Transverse colon (tissue), 4 donors: Measurements from ENCODE around the gene VSIG8. TPM values are rescaled to one million over a fixed set of nuclear protein-coding genes. Genes with fewer than 3 reads are reported as not detected.
"Not testable (repeated sequence)": the region's sequence is repeated elsewhere in the genome, so short reads cannot be mapped to it uniquely, and the experiment has no call there.

Experiments used
- DNase-seq: peaks from one replicate; pipeline ENCODE4 v3.0.0-alpha.2; 2019
- H3K27ac ChIP-seq, 4 donors: fragments of 200-600 bp; sonication (generic); 2 replicates each; pipeline ENCODE4 v1.5.1; 2016 to 2018; ENCODE audit warnings: inconsistent platforms in 4 of 4
- H3K27me3 ChIP-seq: fragments of 200-600 bp; sonication (generic); 2 replicates; pipeline ENCODE4 v1.5.1; 2017; ENCODE audit warnings: inconsistent platforms
- H3K36me3 ChIP-seq, 4 donors: fragments of 200-600 bp; sonication (generic); 2 replicates each; pipeline ENCODE4 v1.5.1; 2017 to 2019; ENCODE audit warnings: inconsistent platforms in 4 of 4
- H3K4me1 ChIP-seq, 4 donors: fragments of 200-600 bp; sonication (generic); 2 replicates each; pipeline ENCODE4 v1.5.1; 2017 to 2020; ENCODE audit warnings: inconsistent platforms in 4 of 4
- H3K4me3 ChIP-seq, 4 donors: fragments of 200-600 bp; sonication (generic); 1 replicate in 1 of 4; 2 replicates in 3 of 4; pipeline versions ENCODE4 v1.5.1 to v1.6.1; 2017 to 2019; ENCODE audit warnings: inconsistent platforms in 4 of 4
- H3K9me3 ChIP-seq, 2 donors: fragments of 200-600 bp; sonication (generic); 2 replicates each; pipeline ENCODE4 v1.5.1; 2017 to 2019; ENCODE audit warnings: inconsistent platforms in 2 of 2
- CTCF ChIP-seq, 5 experiments: fragments of 200-600 bp in 3 of 5; fragments of 450-650 bp in 2 of 5; sonication (generic) in 3 of 5; IDR thresholded peaks; 1 replicate in 2 of 5; 2 replicates in 3 of 5; pipeline ENCODE4 v1.5.1; 2016 to 2017; ENCODE audit warnings: antibody characterized with exemption in 5 of 5, inconsistent platforms in 3 of 5, mild to moderate bottlenecking in 2 of 5, moderate library complexity in 1 of 5
- EP300 ChIP-seq: sonication (generic); formaldehyde crosslinking; IDR thresholded peaks from one replicate; pipeline ENCODE4 v1.6.1; 2017; ENCODE audit warnings: antibody characterized with exemption, low read depth
- POLR2A ChIP-seq: fragments of 450-650 bp; IDR thresholded peaks from one replicate; pipeline ENCODE4 v1.6.1; 2016; ENCODE audit warnings: antibody characterized with exemption, mild to moderate bottlenecking, moderate library complexity
- POLR2AphosphoS5 ChIP-seq, 3 donors: sonication (generic); formaldehyde crosslinking; IDR thresholded peaks; one replicate each; pipeline ENCODE4 v1.6.1; 2016; ENCODE audit warnings: antibody characterized with exemption in 3 of 3
- WGBS, 2 donors: methylation state at CpG; one replicate each; pipeline ENCODE4 v1.1.5; 2018; ENCODE audit warnings: low coverage in 1 of 2; 5-methylcytosine and 5-hydroxymethylcytosine counted together
- in situ Hi-C, 4 donors: fragments of 200-750 bp; cut with MboI; loops; one replicate each; pipeline versions ENCODE4 v1.15.0 to v1.15.1; 2017; ENCODE audit warnings: low sequenced_read_pairs in 3 of 4, low pct_ligation_motif_present in 1 of 4, low pct_unique_long_range_greater_than_20kb in 1 of 4
- intact Hi-C: fragments of 100-400 bp; cut with DNase I; formaldehyde crosslinking; loops from one replicate; pipeline ENCODE4 v1.15.1; 2023; ENCODE audit warnings: low total_unique reads
- total RNA-seq, 4 donors: library from RNA; depleted of rRNA; stranded (reverse); fragments of >200 nt; gene quantifications; one replicate each; pipeline ENCODE4 v1.1.0, GENCODE V29; 2016

Gene VSIG8
- total RNA-seq, 4 donors from 2014 or later = not detected

- Histone ChIP-seq H3K27me3 (no peaks in the 10 kb centered on the region), H3K4me3 (no peak overlapping the region), H3K4me1 (peaks cover 4 to 17% (median 11%) of the 10 kb centered on the region in 4 donors), H3K27ac (no peak overlapping the region), H3K36me3 (no peaks in the 10 kb centered on the region), H3K9me3 (no peaks in the 10 kb centered on the region)
- TF ChIP-seq EP300 = no peak
- TF ChIP-seq CTCF (IDR thresholded peaks at IDR 0.05) = no peak
- no peak for TF ChIP-seq POLR2A
- TF ChIP-seq POLR2AphosphoS5 (IDR thresholded peaks at IDR 0.05) = no peak
- intact Hi-C loops = no loop called here
- no peak for DNase-seq
- WGBS, 2 donors = 89 to 100% methylated on average over 3 of the region's 3 CpGs
- in situ Hi-C loops = no loop called here
These were observed 40.1 kb upstream of the VSIG8 start for GRCh38 chr1:159902541-159902940.

GRCh38 chr1:159900755-159901360 is 38.4 kb upstream of the VSIG8 start:
- Histone ChIP-seq H3K27me3 (no peaks in the 10 kb centered on the region), H3K36me3 (no peaks in the 10 kb centered on the region), H3K4me1 (peaks cover 4 to 26% (median 11%) of the 10 kb centered on the region in 4 donors), H3K27ac (peak overlapping the region; percentile 49 to 77 (median 72)), H3K9me3 (no peaks in the 10 kb centered on the region), H3K4me3 (no peak overlapping the region)
- WGBS, 2 donors = 57 to 79% methylated on average over 1 to 2 of the region's 2 CpGs
- TF ChIP-seq POLR2AphosphoS5 (IDR thresholded peaks at IDR 0.05) (no peak), EP300 (no peak)
- DNase-seq = no peak
- intact Hi-C loops = no loop called here
- in situ Hi-C loops = no loop called here

- DNase-seq = peak; percentile 89
- peak within 1 kb of the TSS in 1 of 4 donors; percentile 19 for H3K4me3 ChIP-seq
- peak within 1 kb of the TSS; percentile 49 to 77 (median 72) for H3K27ac ChIP-seq
- no peaks in the 10 kb centered on the region for H3K36me3 ChIP-seq
- in situ Hi-C loops (no loop called here), intact Hi-C loops (no loop called here)
- H3K4me1 ChIP-seq = peaks cover 4 to 26% (median 11%) of the 10 kb centered on the region in 4 donors
- H3K9me3 ChIP-seq = no peaks in the 10 kb centered on the region
- TF ChIP-seq EP300 (peak; percentile 1), POLR2AphosphoS5 (IDR thresholded peaks at IDR 0.05) (peak in 2 of 3 donors; percentile 33 to 42), POLR2A (peak; percentile 46), CTCF (IDR thresholded peaks at IDR 0.05) (no peak)
- 18 to 40% methylated on average over 2 to 20 of the region's 30 CpGs for WGBS, 2 donors
- H3K27me3 ChIP-seq = no peaks in the 10 kb centered on the region
These were observed 37.7 kb upstream of the VSIG8 start, which contains the start of gene CFAP45 for GRCh38 chr1:159900086-159900680. CFAP45 (minus strand) TSS chr1:159900165; CDS start chr1:159900098, 67 bp downstream.

- intact Hi-C loops, DNase-seq, H3K36me3 ChIP-seq, H3K27me3 ChIP-seq, H3K9me3 ChIP-seq: not testable (repeated sequence)
- Histone ChIP-seq H3K27ac (peak overlapping the region; percentile 14 to 77 (median 72)), H3K4me3 (peak overlapping the region in 1 of 4 donors; percentile 19), H3K4me1 (peaks cover 4 to 26% (median 11%) of the 10 kb centered on the region in 4 donors)
- in situ Hi-C loops = loop anchor here in 1 of 4 donors (10.0 kb wide), 1 partner anchor 115 kb away; the partner anchor contains the start of gene DUSP23
- WGBS, 2 donors = 90 to 92% methylated on average over 5 to 15 of the region's 15 CpGs
These were observed 37.2 kb upstream of the VSIG8 start for GRCh38 chr1:159899634-159900033.

- TF ChIP-seq POLR2A = no peak
- TF ChIP-seq EP300 = no peak
- no peak for TF ChIP-seq POLR2AphosphoS5 (IDR thresholded peaks at IDR 0.05)
- TF ChIP-seq CTCF (IDR thresholded peaks at IDR 0.05) = no peak
- H3K9me3 ChIP-seq = no peaks in the 10 kb centered on the region
- DNase-seq = no peak
- H3K36me3 ChIP-seq = no peaks in the 10 kb centered on the region
- H3K27ac ChIP-seq = no peak overlapping the region
- intact Hi-C loops (no loop called here), in situ Hi-C loops (loop anchor here in 1 of 4 donors (10.0 kb wide), 1 partner anchor 114 kb away; the partner anchor contains the start of gene DUSP23)
- 86% methylated on average over 3 of the region's 3 CpGs; no CpG with 5 or more reads in 1 of the 2 donors for WGBS, 2 donors
- H3K27me3 ChIP-seq = no peaks in the 10 kb centered on the region
- no peak overlapping the region for H3K4me3 ChIP-seq
- peaks cover 4 to 26% (median 11%) of the 10 kb centered on the region in 4 donors for H3K4me1 ChIP-seq
These were observed 36.1 kb upstream of the VSIG8 start for GRCh38 chr1:159898527-159898926.
